HepG2 (cell line): ENCODE results near the gene CBLC. TPM values are rescaled to one million over a fixed set of nuclear protein-coding genes. Genes with fewer than 3 reads are reported as not detected.
A peak's percentile ranks its signal among the peaks of the same experiment; 100 is the strongest.

Experiments
- E2F1 ChIP-seq: sonication (generic); formaldehyde crosslinking; IDR thresholded peaks from 2 replicates; pipeline ENCODE4 v1.5.0; 2020; ENCODE audit warnings: missing genetic modification reagents
- ELF3 ChIP-seq: IDR thresholded peaks from 2 replicates; pipeline ENCODE4 v1.6.1; 2016; ENCODE audit warnings: missing genetic modification reagents, missing compliant biosample characterization
- ERF ChIP-seq: IDR thresholded peaks from 2 replicates; pipeline ENCODE4 v1.6.1; 2018; ENCODE audit warnings: missing biosample characterization, missing genetic modification reagents
- GATAD1 ChIP-seq: IDR thresholded peaks from 2 replicates; pipeline ENCODE4 v1.6.1; 2016; ENCODE audit warnings: missing genetic modification reagents, missing compliant biosample characterization
- HDAC1 ChIP-seq: sonication (generic); formaldehyde crosslinking; IDR thresholded peaks from 2 replicates; pipeline ENCODE4 v1.5.1; 2020; ENCODE audit warnings: mild to moderate bottlenecking, missing genetic modification reagents
- HMG20A ChIP-seq: IDR thresholded peaks from 2 replicates; pipeline ENCODE4 v1.6.1; 2016; ENCODE audit warnings: borderline replicate concordance
- NFE2L1 ChIP-seq: sonication (generic); formaldehyde crosslinking; IDR thresholded peaks from 2 replicates; pipeline ENCODE4 v1.4.0; 2020; ENCODE audit warnings: missing genetic modification reagents, mild to moderate bottlenecking, borderline replicate concordance
- PCBP2 ChIP-seq: fragments of 200-400 bp; formaldehyde crosslinking; optimal IDR thresholded peaks from 2 replicates; pipeline ENCODE3; 2018; ENCODE audit warnings: low read length, low read depth; ENCODE audit not compliant: poor library complexity, severe bottlenecking
- POGZ ChIP-seq: sonication (generic); formaldehyde crosslinking; IDR thresholded peaks from 2 replicates; pipeline ENCODE4 v1.4.0; 2020; ENCODE audit warnings: mild to moderate bottlenecking, missing genetic modification reagents
- RARA ChIP-seq: IDR thresholded peaks from 2 replicates; pipeline ENCODE4 v1.6.1; 2016; ENCODE audit warnings: missing genetic modification reagents, missing compliant biosample characterization
- SYNCRIP ChIP-seq: fragments of 200-400 bp; formaldehyde crosslinking; IDR thresholded peaks from 2 replicates; pipeline ENCODE4 v1.6.1; 2018; ENCODE audit warnings: mild to moderate bottlenecking, low read depth, low read length; ENCODE audit not compliant: insufficient read depth
- TRIM24 ChIP-seq: sonication (generic); formaldehyde crosslinking; IDR thresholded peaks from 2 replicates; pipeline ENCODE4 v1.8.0; 2022; ENCODE audit warnings: mild to moderate bottlenecking, missing genetic modification reagents
- ZBTB33 ChIP-seq: sonication (generic); formaldehyde crosslinking; IDR thresholded peaks from 2 replicates; pipeline ENCODE4 v1.4.0; 2020; ENCODE audit warnings: missing genetic modification reagents
- ZBTB7B ChIP-seq: sonication (generic); formaldehyde crosslinking; IDR thresholded peaks from 2 replicates; pipeline ENCODE4 v1.4.0; 2020; ENCODE audit warnings: missing genetic modification reagents
- ZNF253 ChIP-seq: sonication (generic); formaldehyde crosslinking; IDR thresholded peaks from 2 replicates; pipeline ENCODE4 v1.8.0; 2022; ENCODE audit warnings: mild to moderate bottlenecking, missing genetic modification reagents, borderline replicate concordance
- ZNF337 ChIP-seq: sonication (generic); formaldehyde crosslinking; IDR thresholded peaks from 2 replicates; pipeline ENCODE4 v1.5.1; 2020; ENCODE audit warnings: missing genetic modification reagents, low read depth, mild to moderate bottlenecking, borderline replicate concordance
- ZNF563 ChIP-seq: sonication (generic); formaldehyde crosslinking; IDR thresholded peaks from 2 replicates; pipeline ENCODE4 v1.8.0; 2022; ENCODE audit warnings: mild to moderate bottlenecking, moderate library complexity, missing genetic modification reagents
- ZNF670 ChIP-seq: sonication (generic); formaldehyde crosslinking; IDR thresholded peaks from 2 replicates; pipeline ENCODE4 v1.8.0; 2022; ENCODE audit warnings: mild to moderate bottlenecking, missing genetic modification reagents, borderline replicate concordance
- ZNF768 ChIP-seq: sonication (generic); formaldehyde crosslinking; IDR thresholded peaks from 2 replicates; pipeline ENCODE4 v1.4.0; 2020; ENCODE audit warnings: missing genetic modification reagents
- polyA plus RNA-seq, 8 experiments: library from polyadenylated mRNA; depleted of rRNA in 3 of 8; stranded (reverse) in 7 of 8; unstranded in 1 of 8; fragments of >200 nt; fragmentation: Illumina TruSeq in 4 of 8; extraction: Trizol in 4 of 8; gene quantifications; 2 replicates each; pipeline versions ENCODE4 v1.2.1 to v1.2.3, GENCODE V29; 2011 to 2016; ENCODE audit warnings: low read depth in 4 of 8, missing spikeins in 1 of 8, mixed read lengths in 1 of 8; ENCODE audit not compliant: insufficient read depth in 1 of 8
- total RNA-seq, 5 experiments: library from RNA; depleted of rRNA; stranded (reverse); fragments of >200 nt; fragmentation: Illumina TruSeq; extraction: Trizol; gene quantifications; 2 replicates each; pipeline ENCODE4 v1.2.3, GENCODE V29; 2016; ENCODE audit warnings: low read depth in 1 of 5
- TF ChIP-seq, protein P1 (sequence below): sonication (generic); formaldehyde crosslinking; IDR thresholded peaks from 2 replicates; pipeline ENCODE4 v1.8.0; 2022; ENCODE audit warnings: mild to moderate bottlenecking, missing genetic modification reagents
- TF ChIP-seq, protein P2 (sequence below): sonication (generic); formaldehyde crosslinking; IDR thresholded peaks from 2 replicates; pipeline ENCODE4 v1.9.0; 2021; ENCODE audit warnings: mild to moderate bottlenecking, missing genetic modification reagents

Gene CBLC
- total and polyA plus RNA-seq, 2 of the 13 experiments (the other 11 are each of a cell fraction or from before 2014, with no cell fraction given), result 1.8 to 2.6 TPM

- TF ChIP-seq, protein P1, sequence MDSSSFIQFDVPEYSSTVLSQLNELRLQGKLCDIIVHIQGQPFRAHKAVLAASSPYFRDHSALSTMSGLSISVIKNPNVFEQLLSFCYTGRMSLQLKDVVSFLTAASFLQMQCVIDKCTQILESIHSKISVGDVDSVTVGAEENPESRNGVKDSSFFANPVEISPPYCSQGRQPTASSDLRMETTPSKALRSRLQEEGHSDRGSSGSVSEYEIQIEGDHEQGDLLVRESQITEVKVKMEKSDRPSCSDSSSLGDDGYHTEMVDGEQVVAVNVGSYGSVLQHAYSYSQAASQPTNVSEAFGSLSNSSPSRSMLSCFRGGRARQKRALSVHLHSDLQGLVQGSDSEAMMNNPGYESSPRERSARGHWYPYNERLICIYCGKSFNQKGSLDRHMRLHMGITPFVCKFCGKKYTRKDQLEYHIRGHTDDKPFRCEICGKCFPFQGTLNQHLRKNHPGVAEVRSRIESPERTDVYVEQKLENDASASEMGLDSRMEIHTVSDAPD, result no peak
- no peak for TF ChIP-seq ZNF563 (CRISPR knock-in tag)
- TF ChIP-seq ZNF670 (CRISPR knock-in tag), result no peak
- no peak for TF ChIP-seq NFE2L1 (CRISPR knock-in tag)
- TF ChIP-seq ZBTB33 (CRISPR knock-in tag), result no peak
- peak; percentile 48; the same call in 1 of the 2 replicates for TF ChIP-seq HMG20A (CRISPR knock-in tag)
- TF ChIP-seq, protein P2, sequence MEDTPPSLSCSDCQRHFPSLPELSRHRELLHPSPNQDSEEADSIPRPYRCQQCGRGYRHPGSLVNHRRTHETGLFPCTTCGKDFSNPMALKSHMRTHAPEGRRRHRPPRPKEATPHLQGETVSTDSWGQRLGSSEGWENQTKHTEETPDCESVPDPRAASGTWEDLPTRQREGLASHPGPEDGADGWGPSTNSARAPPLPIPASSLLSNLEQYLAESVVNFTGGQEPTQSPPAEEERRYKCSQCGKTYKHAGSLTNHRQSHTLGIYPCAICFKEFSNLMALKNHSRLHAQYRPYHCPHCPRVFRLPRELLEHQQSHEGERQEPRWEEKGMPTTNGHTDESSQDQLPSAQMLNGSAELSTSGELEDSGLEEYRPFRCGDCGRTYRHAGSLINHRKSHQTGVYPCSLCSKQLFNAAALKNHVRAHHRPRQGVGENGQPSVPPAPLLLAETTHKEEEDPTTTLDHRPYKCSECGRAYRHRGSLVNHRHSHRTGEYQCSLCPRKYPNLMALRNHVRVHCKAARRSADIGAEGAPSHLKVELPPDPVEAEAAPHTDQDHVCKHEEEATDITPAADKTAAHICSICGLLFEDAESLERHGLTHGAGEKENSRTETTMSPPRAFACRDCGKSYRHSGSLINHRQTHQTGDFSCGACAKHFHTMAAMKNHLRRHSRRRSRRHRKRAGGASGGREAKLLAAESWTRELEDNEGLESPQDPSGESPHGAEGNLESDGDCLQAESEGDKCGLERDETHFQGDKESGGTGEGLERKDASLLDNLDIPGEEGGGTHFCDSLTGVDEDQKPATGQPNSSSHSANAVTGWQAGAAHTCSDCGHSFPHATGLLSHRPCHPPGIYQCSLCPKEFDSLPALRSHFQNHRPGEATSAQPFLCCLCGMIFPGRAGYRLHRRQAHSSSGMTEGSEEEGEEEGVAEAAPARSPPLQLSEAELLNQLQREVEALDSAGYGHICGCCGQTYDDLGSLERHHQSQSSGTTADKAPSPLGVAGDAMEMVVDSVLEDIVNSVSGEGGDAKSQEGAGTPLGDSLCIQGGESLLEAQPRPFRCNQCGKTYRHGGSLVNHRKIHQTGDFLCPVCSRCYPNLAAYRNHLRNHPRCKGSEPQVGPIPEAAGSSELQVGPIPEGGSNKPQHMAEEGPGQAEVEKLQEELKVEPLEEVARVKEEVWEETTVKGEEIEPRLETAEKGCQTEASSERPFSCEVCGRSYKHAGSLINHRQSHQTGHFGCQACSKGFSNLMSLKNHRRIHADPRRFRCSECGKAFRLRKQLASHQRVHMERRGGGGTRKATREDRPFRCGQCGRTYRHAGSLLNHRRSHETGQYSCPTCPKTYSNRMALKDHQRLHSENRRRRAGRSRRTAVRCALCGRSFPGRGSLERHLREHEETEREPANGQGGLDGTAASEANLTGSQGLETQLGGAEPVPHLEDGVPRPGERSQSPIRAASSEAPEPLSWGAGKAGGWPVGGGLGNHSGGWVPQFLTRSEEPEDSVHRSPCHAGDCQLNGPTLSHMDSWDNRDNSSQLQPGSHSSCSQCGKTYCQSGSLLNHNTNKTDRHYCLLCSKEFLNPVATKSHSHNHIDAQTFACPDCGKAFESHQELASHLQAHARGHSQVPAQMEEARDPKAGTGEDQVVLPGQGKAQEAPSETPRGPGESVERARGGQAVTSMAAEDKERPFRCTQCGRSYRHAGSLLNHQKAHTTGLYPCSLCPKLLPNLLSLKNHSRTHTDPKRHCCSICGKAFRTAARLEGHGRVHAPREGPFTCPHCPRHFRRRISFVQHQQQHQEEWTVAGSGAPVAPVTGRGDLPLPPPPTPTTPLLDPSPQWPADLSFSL (CRISPR knock-in tag), result no peak; the same call in 1 of the 2 replicates
- no peak for TF ChIP-seq HDAC1 (CRISPR knock-in tag)
- TF ChIP-seq TRIM24 (CRISPR knock-in tag), result no peak
- TF ChIP-seq ERF (CRISPR knock-in tag), result no peak
- TF ChIP-seq ZNF337 (CRISPR knock-in tag), result no peak
- TF ChIP-seq ELF3 (CRISPR knock-in tag), result peak; percentile 16; the same call in 1 of the 2 replicates
- TF ChIP-seq ZNF768 (CRISPR knock-in tag), result no peak
- no peak for TF ChIP-seq GATAD1 (CRISPR knock-in tag)
- no peak for TF ChIP-seq SYNCRIP
- no peak for TF ChIP-seq E2F1
- TF ChIP-seq ZNF253 (CRISPR knock-in tag), result no peak
- TF ChIP-seq ZBTB7B, result peak; percentile 72; the same call in 1 of the 2 replicates
- no peak for TF ChIP-seq PCBP2
- peak; percentile 38; the same call in 1 of the 2 replicates for TF ChIP-seq POGZ
- TF ChIP-seq RARA, result peak; percentile 85
Measured at GRCh38 chr19:44740351-44740824, 37.3 kb upstream of the CBLC start (continued).
